SK-N-SH treated with all-trans-retinoic acid at 6 μM for 48 hours (cell line): ENCODE measurements around the gene FANCL.

Source experiments
- ATAC-seq: fragments of 200-7000 bp; cut with Tn5 transposase; 3 replicates; pipeline ENCODE4 v1.9.1; 2020; ENCODE audit warnings: mild to moderate bottlenecking, moderate library complexity
- ARNTL ChIP-seq: fragments of 450-650 bp; formaldehyde crosslinking; IDR thresholded peaks from 2 replicates; pipeline ENCODE4 v1.5.0; 2020; ENCODE audit warnings: low read depth, mild to moderate bottlenecking, moderate library complexity, borderline replicate concordance
- BACH2 ChIP-seq: fragments of 250-450 bp; sonication (Bioruptor Pico); IDR thresholded peaks from 2 replicates; pipeline ENCODE4 v1.9.0; 2021; ENCODE audit warnings: mild to moderate bottlenecking, borderline replicate concordance
- CSDC2 ChIP-seq: fragments of 250-450 bp; sonication (Bioruptor Pico); IDR thresholded peaks from 2 replicates; pipeline ENCODE4 v1.5.0; 2020; ENCODE audit warnings: mild to moderate bottlenecking, moderate library complexity
- CSRNP3 ChIP-seq: fragments of 250-450 bp; sonication (Bioruptor Pico); IDR thresholded peaks from 2 replicates; pipeline ENCODE4 v1.5.1; 2021; ENCODE audit warnings: mild to moderate bottlenecking, moderate library complexity
- ESRRG ChIP-seq: fragments of 250-450 bp; sonication (Bioruptor Pico); IDR thresholded peaks from 2 replicates; pipeline ENCODE4 v1.6.1; 2021; ENCODE audit warnings: mild to moderate bottlenecking
- GLIS3 ChIP-seq: fragments of 250-450 bp; sonication (Bioruptor Pico); IDR thresholded peaks from 2 replicates; pipeline ENCODE4 v1.5.0; 2020; ENCODE audit warnings: mild to moderate bottlenecking, moderate library complexity
- ISL1 ChIP-seq: fragments of 250-450 bp; sonication (Bioruptor Pico); IDR thresholded peaks from 2 replicates; pipeline ENCODE4 v2.1.2; 2022; ENCODE audit warnings: mild to moderate bottlenecking, moderate library complexity
- OSR1 ChIP-seq: fragments of 250-450 bp; sonication (Bioruptor Pico); IDR thresholded peaks from 2 replicates; pipeline ENCODE4 v1.8.0; 2022; ENCODE audit warnings: moderate library complexity, mild to moderate bottlenecking, inconsistent platforms
- PATZ1 ChIP-seq: fragments of 250-450 bp; sonication (Bioruptor Pico); IDR thresholded peaks from 2 replicates; pipeline ENCODE4 v1.8.0; 2020; ENCODE audit warnings: mild to moderate bottlenecking, moderate library complexity, borderline replicate concordance
- POU6F1 ChIP-seq: fragments of 250-450 bp; sonication (Bioruptor Pico); IDR thresholded peaks from 2 replicates; pipeline ENCODE4 v1.8.0; 2021; ENCODE audit warnings: low read depth, mild to moderate bottlenecking, moderate library complexity, borderline replicate concordance
- PPARA ChIP-seq: fragments of 250-450 bp; sonication (Bioruptor Pico); IDR thresholded peaks from 2 replicates; pipeline ENCODE4 v1.5.0; 2020; ENCODE audit warnings: mild to moderate bottlenecking, borderline replicate concordance
- RARB ChIP-seq: fragments of 250-450 bp; sonication (Bioruptor Pico); IDR thresholded peaks from 2 replicates; pipeline ENCODE4 v1.8.0; 2021; ENCODE audit warnings: mild to moderate bottlenecking, moderate library complexity
- SNAI2 ChIP-seq: fragments of 250-450 bp; sonication (Bioruptor Pico); IDR thresholded peaks from 2 replicates; pipeline ENCODE4 v1.5.0; 2020; ENCODE audit warnings: mild to moderate bottlenecking, moderate library complexity
- TCF4 ChIP-seq: fragments of 250-450 bp; sonication (Bioruptor Pico); IDR thresholded peaks from 2 replicates; pipeline ENCODE4 v1.8.0; 2021; ENCODE audit warnings: mild to moderate bottlenecking, moderate library complexity, borderline replicate concordance
- TSHZ2 ChIP-seq: fragments of 250-450 bp; sonication (Bioruptor Pico); IDR thresholded peaks from 2 replicates; pipeline ENCODE4 v1.5.0; 2020; ENCODE audit warnings: mild to moderate bottlenecking, moderate library complexity
- ZC3H10 ChIP-seq: fragments of 250-450 bp; sonication (Bioruptor Pico); IDR thresholded peaks from 2 replicates; pipeline ENCODE4 v1.5.1; 2021; ENCODE audit warnings: mild to moderate bottlenecking, moderate library complexity
- ZFP3 ChIP-seq: fragments of 250-450 bp; sonication (Bioruptor Pico); IDR thresholded peaks from 2 replicates; pipeline ENCODE4 v1.5.0; 2020; ENCODE audit warnings: mild to moderate bottlenecking, moderate library complexity
- ZFP30 ChIP-seq: fragments of 450-650 bp; formaldehyde crosslinking; IDR thresholded peaks from 2 replicates; pipeline ENCODE4 v1.5.0; 2022; ENCODE audit warnings: mild to moderate bottlenecking, moderate library complexity
- ZNF565 ChIP-seq: fragments of 450-650 bp; formaldehyde crosslinking; conservative IDR thresholded peaks from 2 replicates; pipeline ENCODE4 v1.5.0; 2020; ENCODE audit warnings: low read depth, mild to moderate bottlenecking, moderate library complexity
- ZNF70 ChIP-seq: fragments of 450-650 bp; formaldehyde crosslinking; IDR thresholded peaks from 2 replicates; pipeline ENCODE4 v1.5.0; 2020; ENCODE audit warnings: mild to moderate bottlenecking, moderate library complexity
- ZNF8 ChIP-seq: fragments of 450-650 bp; formaldehyde crosslinking; IDR thresholded peaks from 2 replicates; pipeline ENCODE4 v1.5.0; 2020; ENCODE audit warnings: mild to moderate bottlenecking, moderate library complexity

FANCL gene

GRCh38 chr2:58240670-58241545 lies at the start of gene FANCL:
TSS of gene FANCL (minus strand) at chr2:58241325. CDS start at chr2:58241313, 12 bp downstream.
- ATAC-seq, result peak; percentile 96
- TF ChIP-seq OSR1 (no peak), POU6F1 (peak; percentile 73; the same call in 1 of the 2 replicates), SNAI2 (0 out of 2 replicates have a peak, but pooled peaks have one; percentile 19), PPARA (CRISPR knock-in tag) (no peak)

GRCh38 chr2:58289029-58289428 lies 47.9 kb upstream of the FANCL start:
- ATAC-seq, result no peak
- TF ChIP-seq PATZ1 (CRISPR knock-in tag), result no peak
- no peak for TF ChIP-seq CSDC2
- no peak for TF ChIP-seq ZNF565 (CRISPR knock-in tag)
- TF ChIP-seq TCF4 (CRISPR knock-in tag), result no peak
- TF ChIP-seq ZNF70 (CRISPR knock-in tag), result no peak
- no peak for TF ChIP-seq ZFP3 (CRISPR knock-in tag)
- TF ChIP-seq ESRRG (CRISPR knock-in tag), result no peak
- no peak for TF ChIP-seq ZFP30 (CRISPR knock-in tag)
- TF ChIP-seq OSR1, result no peak
- no peak for TF ChIP-seq RARB
- TF ChIP-seq POU6F1, result no peak
- no peak for TF ChIP-seq CSRNP3 (CRISPR knock-in tag)
- no peak for TF ChIP-seq BACH2 (CRISPR knock-in tag)
- no peak for TF ChIP-seq TSHZ2
- no peak for TF ChIP-seq ISL1 (CRISPR knock-in tag)
- no peak for TF ChIP-seq ARNTL

GRCh38 chr2:58283931-58284330 lies 42.8 kb upstream of the FANCL start:
- no peak for ATAC-seq
- no peak for TF ChIP-seq TSHZ2
- no peak for TF ChIP-seq BACH2 (CRISPR knock-in tag)
- no peak for TF ChIP-seq RARB
- no peak for TF ChIP-seq ZFP30 (CRISPR knock-in tag)
- TF ChIP-seq ZNF70 (CRISPR knock-in tag), result no peak
- TF ChIP-seq POU6F1, result no peak
- no peak for TF ChIP-seq ZC3H10
- no peak for TF ChIP-seq ARNTL
- TF ChIP-seq CSDC2, result no peak
- no peak for TF ChIP-seq ZFP3 (CRISPR knock-in tag)
- no peak for TF ChIP-seq ZNF8
- no peak for TF ChIP-seq ZNF565 (CRISPR knock-in tag)
- TF ChIP-seq GLIS3 (CRISPR knock-in tag), result no peak
- TF ChIP-seq ISL1 (CRISPR knock-in tag), result no peak
